ENCODE results near the gene TRPM2.

- no peak for TF ChIP-seq CTCF (conservative IDR thresholded peaks at IDR 0.05 in 1 of 2, IDR thresholded peaks at IDR 0.05 in 1 of 2; ENCODE audit: low read depth in 1 of 2, low read length in 2 of 2)
- no peak for TF ChIP-seq EZH2 (IDR thresholded peaks at IDR 0.05; ENCODE audit: low read length, missing control alignments)
Measured at GRCh38 chr21:44337449-44337848, 16.0 kb upstream of the TRPM2 start.
